IPS DF 4.7 (cell line): ENCODE measurements around the gene CAPN2.

ENCODE experiments used
- DNase-seq: peaks from one replicate; pipeline ENCODE4 v3.0.0-alpha.2; 2013; ENCODE audit warnings: low spot score; ENCODE audit errors: extremely low read depth

The CAPN2 gene

DNA sequence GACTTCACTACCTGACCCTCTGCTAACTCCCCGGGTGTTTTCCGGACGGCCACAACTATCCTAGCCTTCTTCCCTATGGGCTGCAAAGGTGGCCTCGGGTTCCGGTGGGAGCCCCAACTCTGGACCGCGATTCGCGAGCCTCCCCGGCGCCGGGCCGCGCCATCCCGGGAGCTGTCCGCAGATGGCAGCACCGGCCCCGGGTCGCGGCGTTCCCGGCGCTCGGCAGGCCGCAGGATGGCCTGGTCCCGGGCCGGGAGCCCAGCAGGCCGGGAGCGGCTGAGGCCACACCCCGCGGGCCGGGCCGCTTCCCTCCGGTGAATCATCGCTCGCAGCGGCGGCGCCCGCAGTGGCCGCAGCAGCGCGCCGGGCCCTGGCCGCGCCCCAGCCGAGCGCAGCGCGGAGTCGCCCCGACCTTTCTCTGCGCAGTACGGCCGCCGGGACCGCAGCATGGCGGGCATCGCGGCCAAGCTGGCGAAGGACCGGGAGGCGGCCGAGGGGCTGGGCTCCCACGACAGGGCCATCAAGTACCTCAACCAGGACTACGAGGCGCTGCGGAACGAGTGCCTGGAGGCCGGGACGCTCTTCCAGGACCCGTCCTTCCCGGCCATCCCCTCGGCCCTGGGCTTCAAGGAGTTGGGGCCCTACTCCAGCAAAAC is at the start of gene CAPN2:
Gene CAPN2 (plus strand): TSS at position 346 of the 656 bp plus-strand sequence. CDS start 102 bp downstream, at position 448.
- no peak for DNase-seq

DNA sequence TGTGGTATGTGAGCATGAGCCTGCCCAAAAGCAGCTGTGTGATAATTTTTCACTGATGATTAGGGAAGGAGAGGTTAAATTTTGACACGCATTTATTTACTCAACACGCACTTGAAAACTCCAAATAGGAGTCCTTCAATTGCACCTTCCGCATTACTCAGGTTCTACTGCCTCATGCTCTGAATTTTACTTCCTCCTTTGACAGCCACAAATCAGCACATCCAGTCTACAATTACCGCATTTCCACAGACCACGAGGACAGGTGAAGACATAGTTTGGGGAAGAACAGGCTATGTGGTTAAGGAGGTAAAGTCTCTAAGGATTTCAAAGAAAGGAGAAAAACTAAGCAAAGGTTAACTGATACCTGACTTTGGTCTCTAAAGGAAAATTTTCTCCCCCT is 49.4 kb upstream of the CAPN2 start:
- no peak for DNase-seq

DNA sequence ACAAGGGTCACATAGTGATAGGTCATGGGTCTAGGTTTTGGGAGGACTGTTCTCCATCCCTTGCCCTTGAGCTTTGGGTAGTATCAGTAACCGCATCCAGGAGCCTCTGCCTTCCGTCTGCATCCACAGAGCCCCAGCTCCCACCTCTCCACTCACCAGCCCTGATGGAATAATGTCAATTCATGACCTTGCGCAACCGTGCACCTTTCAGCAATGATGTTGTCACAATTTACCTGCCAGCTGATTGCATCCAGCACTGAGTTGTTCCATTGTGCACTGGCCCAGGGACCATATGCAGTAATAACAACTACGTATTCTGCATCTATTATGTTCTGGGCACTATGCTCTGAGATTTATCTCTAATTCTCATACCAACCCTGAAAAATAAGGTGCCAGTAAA is 48.2 kb upstream of the CAPN2 start:
- no peak for DNase-seq

DNA sequence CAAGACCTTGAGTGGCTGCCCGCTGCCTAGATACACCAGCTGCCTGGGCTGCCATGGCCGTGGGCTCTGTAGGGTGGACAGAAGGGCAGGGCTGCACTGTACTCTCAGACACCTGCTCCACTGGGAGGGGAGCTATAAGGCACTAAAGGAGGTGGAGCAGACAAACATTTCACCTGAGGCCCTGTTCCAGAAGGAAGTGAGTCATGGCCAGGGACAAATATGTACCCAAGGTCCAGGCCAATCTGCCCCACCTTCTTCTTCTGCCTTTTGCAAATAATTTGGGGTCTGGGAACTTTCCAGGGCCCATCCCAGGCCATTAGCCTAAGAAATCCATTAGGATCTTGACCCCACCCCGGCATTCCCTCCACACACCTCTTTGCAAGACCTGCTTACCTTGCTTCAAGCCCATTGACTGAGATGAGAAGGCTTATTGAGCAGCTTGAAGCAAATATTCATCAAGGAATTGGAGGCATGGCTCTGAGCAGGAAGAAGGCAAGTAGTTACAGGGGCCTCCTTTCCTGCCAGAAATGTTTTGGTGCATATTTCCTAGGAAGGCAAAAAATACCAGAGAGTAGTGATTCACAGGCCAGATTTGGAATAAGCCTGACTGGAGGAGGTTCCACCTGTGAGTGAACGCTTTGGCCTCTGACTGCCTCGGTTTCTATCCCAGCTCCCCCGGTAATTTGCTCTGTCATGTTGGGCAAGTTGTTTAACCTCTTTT is 46.6 kb upstream of the CAPN2 start, which contains the start of gene CAPN8:
Gene CAPN8 (minus strand): TSS at position 110 of the 721 bp plus-strand sequence. CDS start 55 bp downstream, at position 55.
- DNase-seq: no peak

DNA sequence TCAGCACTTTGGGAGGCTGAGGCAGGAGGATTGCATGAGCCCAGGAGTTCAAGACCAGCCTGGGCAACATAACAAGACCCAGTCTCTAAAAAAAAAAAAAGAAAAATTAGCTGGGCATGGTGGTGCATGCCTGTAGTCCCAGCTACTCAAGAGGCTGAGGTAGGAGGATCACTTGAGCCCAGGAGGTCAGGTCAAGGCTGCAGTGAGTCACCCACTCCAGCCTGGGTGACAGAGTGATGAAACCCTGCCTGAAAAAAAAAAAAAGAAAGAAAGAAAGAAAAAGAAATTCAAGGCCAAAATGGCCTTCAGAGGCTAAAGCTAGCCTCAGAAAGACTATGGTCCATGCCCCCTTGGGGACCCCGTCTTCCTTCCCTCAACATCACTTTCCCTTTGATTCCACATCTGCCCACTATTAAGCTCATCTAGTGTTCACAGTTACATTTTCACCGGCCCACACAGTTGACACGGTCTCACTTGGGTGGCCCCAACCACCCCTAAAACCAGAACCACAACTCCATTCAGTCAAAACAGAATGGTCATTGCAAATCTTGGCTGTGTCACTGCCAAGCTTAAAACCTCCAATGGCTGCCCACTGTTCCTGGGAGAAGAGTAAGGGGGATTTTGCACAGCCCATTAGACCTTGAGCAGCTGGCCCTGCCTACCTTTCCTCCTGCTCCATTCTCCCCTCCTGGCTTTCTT is 44.7 kb upstream of the CAPN2 start:
- no peak for DNase-seq

DNA sequence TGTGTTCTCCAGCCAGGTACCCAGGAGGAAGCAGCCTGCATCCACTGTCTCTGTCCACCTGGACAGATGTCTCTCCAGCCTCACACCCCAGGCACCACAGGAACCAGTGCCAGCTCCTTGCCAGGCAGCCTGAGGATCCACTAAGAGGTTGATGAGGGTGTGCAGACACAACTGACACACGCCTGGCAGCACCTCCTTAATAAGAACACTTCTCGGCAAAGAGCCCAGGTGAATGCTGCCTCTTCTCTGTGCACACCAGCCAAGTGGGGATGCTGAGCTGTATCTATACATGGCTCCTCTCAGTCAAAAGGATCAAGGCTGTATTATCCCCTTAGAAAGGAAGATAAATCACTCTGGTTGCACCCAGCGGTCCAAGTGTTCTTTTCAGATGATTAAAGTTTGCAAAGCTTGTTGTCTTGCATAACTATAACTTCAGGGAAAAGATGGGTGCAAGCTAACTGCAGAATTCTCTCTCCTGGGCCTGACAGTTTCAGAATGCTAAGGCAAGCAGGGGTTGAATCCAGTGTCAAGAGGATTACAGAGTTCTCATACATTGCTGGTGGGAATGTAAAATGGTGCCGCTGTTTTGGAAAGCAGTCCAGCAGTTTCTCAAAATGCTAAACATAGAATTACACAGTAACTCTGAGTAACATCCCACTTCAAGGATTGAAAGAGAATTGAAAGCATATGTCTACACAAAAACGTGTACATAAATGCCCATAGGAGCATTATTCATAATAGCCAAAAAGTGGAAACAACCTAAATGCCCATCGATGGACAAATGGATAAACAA is 43.1 kb upstream of the CAPN2 start:
- no peak for DNase-seq

DNA sequence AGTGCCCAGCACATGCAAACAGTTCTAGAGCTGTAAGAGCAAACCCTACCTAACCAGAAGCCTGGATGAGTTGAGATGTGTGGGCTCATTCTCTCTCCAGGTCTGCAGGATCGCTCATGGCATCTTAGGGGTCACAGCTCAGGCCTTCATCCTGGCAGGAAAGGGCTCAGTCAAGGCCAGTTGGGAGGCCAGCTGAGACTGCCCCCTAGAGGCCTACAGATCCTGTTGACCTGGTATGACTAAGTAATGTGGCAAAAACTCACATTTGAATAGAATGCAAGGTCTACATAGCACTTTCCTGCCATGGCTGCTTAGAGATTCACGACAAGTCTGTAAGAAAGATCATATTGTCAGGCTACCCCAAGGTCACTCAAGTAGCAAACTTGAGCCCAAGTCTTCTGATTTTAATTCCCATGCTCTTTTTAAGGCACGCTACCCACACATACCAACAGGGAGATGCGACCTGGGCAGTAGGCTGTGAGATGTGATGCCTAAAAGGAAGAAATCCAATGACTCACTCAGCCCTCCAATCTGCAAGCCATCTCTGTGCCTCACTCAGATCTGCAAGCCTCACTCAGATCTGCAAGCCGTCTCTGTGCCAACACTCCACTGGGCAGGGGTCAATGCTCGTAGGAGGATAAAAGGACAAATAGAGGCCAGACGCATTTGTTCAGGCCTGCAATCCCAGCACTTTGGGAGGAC is 41.7 kb upstream of the CAPN2 start:
- DNase-seq: peak; percentile 75

DNA sequence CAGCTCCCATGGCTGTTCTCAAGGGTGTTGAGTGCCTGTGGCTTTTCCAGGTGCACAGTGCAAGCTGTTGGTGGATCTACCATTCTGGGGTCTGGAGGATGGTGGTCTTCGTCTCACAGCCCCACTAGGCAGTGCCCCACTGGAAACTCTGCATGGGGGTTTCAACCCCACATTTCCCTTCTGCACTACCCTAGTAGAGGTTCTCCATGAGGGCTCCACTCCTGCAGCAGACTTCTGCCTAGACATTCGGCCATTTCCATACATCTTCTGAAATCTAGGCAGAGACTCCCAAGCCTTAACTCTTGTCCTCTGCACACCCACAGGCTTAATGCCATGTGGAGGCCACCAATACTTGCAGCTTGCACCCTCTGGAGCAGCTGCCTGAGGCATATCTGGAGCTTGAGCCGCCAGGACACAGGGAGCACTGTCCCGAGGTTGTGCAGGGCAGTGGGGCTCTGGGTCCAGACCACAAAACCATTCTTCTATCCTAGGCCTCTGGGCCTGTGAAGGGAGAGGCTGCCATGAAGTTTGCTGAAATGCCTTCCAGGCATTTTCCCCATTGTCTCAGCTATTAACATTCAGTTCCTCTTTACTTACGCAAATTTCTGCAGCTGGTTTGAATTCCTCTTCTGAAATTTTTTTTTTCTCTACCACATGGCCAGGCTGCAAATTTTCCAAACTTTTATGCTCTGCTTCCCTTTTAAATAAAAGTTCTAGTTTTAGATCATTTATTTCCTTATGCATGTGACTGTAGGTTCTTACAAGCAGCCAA is 38.0 kb upstream of the CAPN2 start:
- no peak for DNase-seq

DNA sequence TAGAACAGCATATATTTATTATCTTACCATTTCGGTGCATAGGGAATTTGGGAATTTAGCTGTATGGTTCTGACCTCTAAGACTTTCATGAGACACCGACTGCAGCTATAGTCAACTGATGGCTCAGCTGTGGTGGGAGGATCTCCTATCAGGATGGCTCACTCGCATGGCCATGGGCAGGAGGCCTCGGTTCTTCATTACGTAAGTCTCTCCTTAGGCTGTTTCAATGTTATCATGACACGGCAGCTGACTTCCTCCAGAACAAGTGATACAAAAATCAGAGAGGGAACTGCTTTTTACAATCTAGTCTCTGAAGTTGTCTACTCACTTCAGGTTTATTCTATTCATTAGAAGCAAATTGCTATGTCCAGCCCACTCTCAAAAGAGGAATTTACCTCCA is 33.5 kb upstream of the CAPN2 start:
- DNase-seq: no peak

DNA sequence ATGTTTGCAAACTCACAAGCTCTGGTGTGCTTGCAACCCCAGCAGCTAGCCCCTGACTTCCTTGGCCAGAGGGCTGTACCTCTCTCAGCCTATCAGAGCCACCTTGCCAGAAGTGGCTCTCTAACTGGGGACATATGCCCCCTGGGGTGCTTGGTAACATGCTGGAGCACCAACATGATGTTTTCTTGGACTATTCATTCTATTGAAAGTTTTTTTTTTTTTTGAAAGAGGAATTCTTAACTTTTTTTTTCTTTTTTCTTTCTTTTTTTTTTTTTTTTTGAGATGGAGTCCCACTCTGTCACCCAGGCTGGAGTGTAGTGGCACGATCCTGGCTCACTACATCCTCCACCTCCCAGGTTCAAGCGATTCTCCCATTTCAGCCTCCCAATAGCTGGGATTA is 32.2 kb upstream of the CAPN2 start:
- no peak for DNase-seq

DNA sequence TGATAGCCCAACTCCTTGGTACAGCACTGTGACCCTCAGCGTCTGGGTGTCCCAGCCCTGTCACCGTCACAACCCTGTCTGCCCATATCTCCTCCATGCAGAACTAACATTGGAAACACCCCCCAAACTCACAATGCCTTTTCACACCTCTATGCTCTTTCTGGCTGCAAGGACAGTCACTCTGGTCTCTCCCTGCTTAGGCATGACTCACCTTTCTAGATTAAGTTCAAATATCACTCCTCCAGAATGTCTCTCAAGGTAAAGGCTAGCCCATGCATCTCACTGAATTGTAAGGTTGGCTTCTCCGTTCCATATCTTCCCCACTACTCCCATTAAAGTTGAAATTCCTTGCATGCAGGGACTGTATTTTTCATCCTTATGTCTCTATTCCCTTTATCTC is 29.8 kb upstream of the CAPN2 start:
- DNase-seq: no peak

DNA sequence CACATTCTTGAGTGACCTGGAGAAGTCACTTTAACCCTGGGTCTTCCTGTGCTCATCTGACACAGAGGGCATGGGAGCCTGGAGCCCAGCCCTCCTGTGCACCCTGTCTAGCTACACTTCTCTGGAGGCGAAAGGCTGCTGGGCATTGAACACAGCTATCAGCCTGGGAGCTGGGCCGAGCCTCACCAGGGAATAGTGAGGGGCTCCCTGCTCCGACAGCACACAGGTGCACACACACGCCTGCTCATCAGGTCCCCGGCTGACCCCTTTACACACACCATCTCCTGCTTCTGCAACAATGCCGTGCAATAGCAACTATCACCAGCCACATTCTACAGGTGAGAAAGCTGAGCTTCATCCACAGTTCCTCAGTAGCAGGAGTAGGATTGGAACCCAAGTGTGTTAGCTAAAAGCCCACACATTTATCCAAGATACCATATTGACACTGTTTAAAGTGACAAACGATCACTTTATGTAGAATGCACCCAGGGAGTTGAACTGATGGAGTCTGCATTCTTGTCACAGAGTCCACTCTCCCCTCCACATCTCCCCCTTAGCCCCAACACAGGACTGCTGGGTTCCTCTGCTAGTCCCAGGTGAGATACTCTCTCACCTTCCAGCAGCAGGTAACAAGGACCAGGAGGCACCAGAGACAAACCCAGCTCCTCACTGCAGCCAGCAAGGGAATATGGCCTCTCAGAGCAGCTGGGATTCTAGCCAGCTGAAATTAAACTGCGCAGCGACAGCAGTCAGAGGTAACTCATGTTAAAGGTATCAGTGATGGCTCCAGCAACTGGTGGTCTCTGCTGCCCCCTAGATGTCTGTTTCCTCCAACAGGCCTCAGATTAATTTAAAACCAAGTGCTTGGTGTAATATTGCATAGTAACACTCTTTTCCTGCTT is 28.5 kb upstream of the CAPN2 start:
- DNase-seq: peak; percentile 56

DNA sequence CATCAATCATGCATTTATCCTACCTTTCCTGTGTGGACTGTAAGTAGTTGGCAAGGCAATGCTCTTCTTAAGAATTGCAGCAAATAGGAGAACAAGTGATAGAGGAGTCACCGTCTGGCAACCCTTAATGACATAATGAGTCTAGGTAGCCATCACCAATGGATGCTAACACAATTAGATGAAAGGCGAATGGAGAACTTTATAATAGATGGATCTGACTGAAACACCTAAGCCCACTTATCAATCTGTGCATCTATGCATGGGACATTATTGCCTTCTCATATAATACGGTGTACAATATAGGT is 27.9 kb upstream of the CAPN2 start:
- DNase-seq: no peak

DNA sequence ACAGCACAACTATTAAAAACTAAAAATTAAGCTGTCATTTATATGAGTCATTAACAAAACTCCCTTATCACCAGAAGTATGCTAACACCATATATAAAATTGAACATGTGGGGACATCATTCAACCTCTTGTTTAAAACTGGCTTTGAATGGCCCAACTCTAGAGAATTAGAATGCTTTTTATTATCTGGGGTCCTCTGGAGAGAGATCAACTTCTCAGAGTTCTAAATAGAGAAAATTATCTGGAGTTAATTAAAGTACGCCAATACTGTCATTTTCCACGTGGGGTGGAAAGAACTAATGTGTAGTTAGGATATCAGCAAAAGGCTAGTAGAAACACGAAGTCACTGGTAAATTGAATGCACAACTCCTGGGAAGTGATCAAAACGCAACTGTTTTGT is 21.2 kb upstream of the CAPN2 start:
- DNase-seq: no peak

DNA sequence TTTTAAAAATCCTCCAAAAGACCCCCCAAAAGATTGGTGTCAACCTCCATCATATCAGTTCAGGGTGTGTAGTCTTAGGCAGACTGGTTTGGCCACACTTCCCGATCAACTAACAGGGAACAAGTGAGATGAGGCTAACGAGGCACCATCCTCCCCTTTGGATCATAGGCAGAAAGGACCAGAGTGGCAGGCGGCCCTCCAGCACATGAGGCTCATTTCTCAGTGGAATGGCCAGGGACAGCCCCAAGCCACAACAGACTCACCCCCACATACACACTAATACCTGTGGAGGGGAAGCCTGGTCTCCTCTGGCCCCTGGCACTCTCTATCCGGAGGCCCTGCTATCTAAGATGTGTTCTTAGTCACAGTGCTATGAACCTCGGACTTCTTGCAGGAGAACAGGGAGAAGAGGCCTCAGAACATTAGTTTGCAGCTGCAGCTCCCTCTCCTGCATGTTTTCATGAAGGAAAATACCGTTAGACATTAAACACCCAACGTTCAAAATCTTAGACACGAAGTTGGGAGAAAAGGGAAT is 17.3 kb upstream of the CAPN2 start:
- no peak for DNase-seq

DNA sequence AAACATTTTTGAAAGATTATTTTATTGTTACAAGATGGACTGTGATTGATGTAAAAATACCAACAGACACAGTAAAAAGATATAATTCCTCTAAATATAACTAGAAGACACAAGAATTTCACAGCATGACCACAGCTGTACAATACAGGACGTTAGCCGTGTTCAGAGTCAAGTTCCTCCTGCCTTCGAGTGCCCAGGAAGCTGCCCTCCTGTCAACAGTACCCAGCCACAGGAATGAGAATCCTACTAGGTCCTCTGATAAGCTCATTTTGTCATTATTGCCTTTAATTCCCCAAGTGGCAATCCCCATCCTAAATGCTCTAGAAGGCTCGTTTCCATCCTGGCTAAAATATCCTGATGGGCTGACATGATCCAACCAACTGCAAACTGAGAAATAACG is 16.4 kb upstream of the CAPN2 start:
- no peak for DNase-seq

DNA sequence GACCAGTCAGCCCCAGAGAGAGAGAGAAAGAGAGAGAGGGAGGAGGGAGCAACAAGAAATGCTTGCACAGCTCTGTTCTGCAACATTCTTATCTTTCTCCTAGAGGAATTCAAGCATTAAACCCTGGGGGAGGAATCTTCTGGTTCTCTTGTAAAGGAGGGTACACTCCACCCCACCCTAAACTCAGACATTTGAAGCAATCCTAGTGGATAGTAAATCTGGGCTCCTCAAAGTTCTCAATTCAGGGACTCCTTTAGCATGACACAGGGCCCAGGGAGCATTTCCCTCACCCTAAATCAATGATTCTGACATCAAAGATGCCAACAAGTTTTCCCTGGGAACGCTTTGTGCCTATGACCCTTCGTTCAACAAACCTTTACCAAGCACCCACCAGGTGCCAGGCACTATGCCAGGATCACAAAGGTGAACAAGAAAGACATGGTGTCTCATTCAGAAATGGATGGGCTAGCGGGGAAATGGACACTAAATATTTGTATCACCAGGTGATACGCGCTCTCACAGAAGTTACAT is 11.9 kb upstream of the CAPN2 start:
- no peak for DNase-seq

DNA sequence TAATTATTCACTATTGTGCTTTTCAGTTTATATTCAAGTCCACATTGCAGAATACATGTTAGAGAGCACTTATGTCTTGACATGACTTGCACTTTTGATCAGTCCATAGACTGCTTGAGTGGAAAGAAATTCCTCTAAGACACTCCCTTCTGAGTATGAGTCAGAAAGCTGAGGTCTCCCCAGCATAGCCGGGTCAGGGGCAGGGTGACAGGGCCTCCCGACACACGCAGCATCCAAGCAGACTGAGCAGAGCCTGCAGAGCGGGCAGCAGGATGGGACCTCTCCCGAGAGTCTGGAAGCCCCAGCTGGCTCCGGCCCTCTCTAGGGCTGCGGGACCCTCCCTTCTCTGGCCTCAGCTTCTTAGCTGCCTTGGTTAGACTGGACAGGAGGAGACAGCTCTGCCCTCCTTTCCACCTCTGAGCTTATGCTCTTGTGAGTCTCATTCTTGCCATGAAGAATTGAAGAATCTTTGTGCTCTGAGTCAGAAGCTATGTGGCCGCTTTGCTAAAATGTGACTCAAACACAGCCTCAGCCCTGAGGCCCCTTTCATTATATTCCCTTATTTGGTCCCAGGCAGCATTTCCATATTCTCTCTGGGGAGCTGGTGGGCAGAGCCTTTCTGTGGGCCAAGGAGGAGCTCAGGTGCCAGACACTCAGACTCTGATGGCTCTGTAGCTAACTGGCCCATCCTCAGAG is 11.2 kb upstream of the CAPN2 start:
- DNase-seq: no peak
